Neutrophil (primary cell): ENCODE results near the gene HIVEP1.
"Not testable (repeated sequence)": the region's sequence is repeated elsewhere in the genome, so short reads cannot be mapped to it uniquely, and the experiment has no call there.

Experiments used
- H3K27ac ChIP-seq: fragments of 200-600 bp; sonication (generic); 2 replicates; pipeline ENCODE4 v1.5.1; 2016; ENCODE audit warnings: mild to moderate bottlenecking, moderate library complexity
- H3K27me3 ChIP-seq: fragments of 200-600 bp; sonication (generic); 2 replicates; pipeline ENCODE4 v1.6.0; 2016; ENCODE audit warnings: mild to moderate bottlenecking
- H3K36me3 ChIP-seq: fragments of 200-600 bp; sonication (generic); 2 replicates; pipeline ENCODE4 v1.5.1; 2017
- H3K4me1 ChIP-seq, 2 experiments: fragments of 200-600 bp in 1 of 2; sonication (generic) in 1 of 2; 1 replicate in 1 of 2; 2 replicates in 1 of 2; pipeline versions ENCODE4 v1.5.1 to v1.6.1; 2013 to 2016; ENCODE audit warnings: low read depth in 1 of 2, low read length in 1 of 2, mild to moderate bottlenecking in 1 of 2, moderate library complexity in 1 of 2; ENCODE audit not compliant: control insufficient read depth in 1 of 2, insufficient read depth in 1 of 2
- H3K4me3 ChIP-seq, 2 experiments: fragments of 200-600 bp in 1 of 2; sonication (generic) in 1 of 2; 1 replicate in 1 of 2; 2 replicates in 1 of 2; pipeline ENCODE4 v1.5.1; 2013 to 2016; ENCODE audit warnings: low read depth in 1 of 2, low read length in 1 of 2, mild to moderate bottlenecking in 1 of 2, moderate library complexity in 1 of 2
- H3K9me3 ChIP-seq: fragments of 200-600 bp; sonication (generic); 2 replicates; pipeline ENCODE4 v1.5.1; 2016
- CTCF ChIP-seq: fragments of 200-600 bp; sonication (generic); IDR thresholded peaks from 2 replicates; pipeline ENCODE4 v1.5.1; 2016; ENCODE audit warnings: antibody characterized with exemption

HIVEP1 gene

GRCh38 chr6:12105271-12105670 lies 93.2 kb downstream of the HIVEP1 start:
- H3K4me1 ChIP-seq, result no peaks in the 10 kb centered on the region

GRCh38 chr6:12108376-12108775 lies 96.3 kb downstream of the HIVEP1 start:
- not testable (repeated sequence) for H3K4me1 ChIP-seq, H3K9me3 ChIP-seq, H3K4me3 ChIP-seq, H3K27ac ChIP-seq, H3K27me3 ChIP-seq, H3K36me3 ChIP-seq

More at GRCh38 chr6:12105271-12105670, 93.2 kb downstream of the HIVEP1 start:
- no peak overlapping the region for H3K4me3 ChIP-seq
- no peak overlapping the region for H3K27ac ChIP-seq
- peaks cover 6% of the 10 kb centered on the region for H3K36me3 ChIP-seq
- no peak for TF ChIP-seq CTCF
- H3K9me3 ChIP-seq, result no peaks in the 10 kb centered on the region
- no peaks in the 10 kb centered on the region for H3K27me3 ChIP-seq

GRCh38 chr6:12110523-12111362 lies 98.6 kb downstream of the HIVEP1 start:
- no peaks in the 10 kb centered on the region for H3K9me3 ChIP-seq
- no peaks in the 10 kb centered on the region for H3K27me3 ChIP-seq
- no peaks in the 10 kb centered on the region for H3K4me1 ChIP-seq
- H3K36me3 ChIP-seq, result peaks cover 6% of the 10 kb centered on the region
- H3K4me3 ChIP-seq, result no peak overlapping the region
- no peak overlapping the region for H3K27ac ChIP-seq
- no peak for TF ChIP-seq CTCF

GRCh38 chr6:12111363-12111670 lies 99.2 kb downstream of the HIVEP1 start:
- Histone ChIP-seq H3K27ac (no peak overlapping the region), H3K36me3 (peaks cover 6% of the 10 kb centered on the region), H3K4me3 (no peak overlapping the region), H3K9me3 (no peaks in the 10 kb centered on the region), H3K27me3 (no peaks in the 10 kb centered on the region), H3K4me1 (no peaks in the 10 kb centered on the region)
- no peak for TF ChIP-seq CTCF

GRCh38 chr6:12112540-12113189 lies 100.6 kb downstream of the HIVEP1 start:
- Histone ChIP-seq H3K9me3 (no peaks in the 10 kb centered on the region), H3K4me1 (no peaks in the 10 kb centered on the region), H3K27me3 (no peaks in the 10 kb centered on the region), H3K36me3 (peaks cover 6% of the 10 kb centered on the region), H3K4me3 (no peak overlapping the region), H3K27ac (no peak overlapping the region)
- TF ChIP-seq CTCF, result no peak

- no peaks in the 10 kb centered on the region for H3K4me1 ChIP-seq
- H3K27ac ChIP-seq, result no peak overlapping the region
- no peak overlapping the region for H3K4me3 ChIP-seq
- no peaks in the 10 kb centered on the region for H3K27me3 ChIP-seq
- no peaks in the 10 kb centered on the region for H3K9me3 ChIP-seq
- peaks cover 6% of the 10 kb centered on the region for H3K36me3 ChIP-seq
- TF ChIP-seq CTCF, result no peak
Measured at GRCh38 chr6:12113190-12113577, 101.1 kb downstream of the HIVEP1 start.
